A673 (cell line): ENCODE results near the gene DLG5. TPM values are rescaled to one million over a fixed set of nuclear protein-coding genes. Genes with fewer than 3 reads are reported as not detected.
"Not testable (repeated sequence)": the region's sequence is repeated elsewhere in the genome, so short reads cannot be mapped to it uniquely, and the experiment has no call there.

ENCODE experiments used
- BruUV-seq: library from RNA; stranded (reverse); fragments of 400-500 nt; replicated peaks from 2 replicates; lab custom pipeline; 2021; lab: Mats Ljungman, UMichigan
- CTCF ChIA-PET: fragments of 300-600 bp; sonication (Branson Sonifier 250); formaldehyde crosslinking; loops from one replicate; lab custom pipeline; 2022; ENCODE audit warnings: antibody characterized with exemption; lab: Charles Lee
- POLR2A ChIA-PET: fragments of 300-600 bp; sonication (Branson Sonifier 250); formaldehyde crosslinking; loops from one replicate; lab custom pipeline; 2022; ENCODE audit warnings: antibody characterized with exemption; ENCODE audit not compliant: low non-redundant PET; lab: Charles Lee
- DNase-seq: peaks from one replicate; pipeline ENCODE4 v3.0.0-alpha.2; 2015; ENCODE audit warnings: low spot score
- H3K27ac ChIP-seq: fragments of 200-600 bp; sonication (generic); 2 replicates; pipeline ENCODE4 v1.5.1; 2016; ENCODE audit warnings: mixed run types, low read depth, mild to moderate bottlenecking, mixed read lengths, antibody characterized with exemption, low read length; ENCODE audit not compliant: poor library complexity, severe bottlenecking
- H3K27me3 ChIP-seq: fragments of 200-600 bp; sonication (generic); replicated peaks from 2 replicates; pipeline ENCODE4 v1.6.1; 2017; ENCODE audit warnings: mixed run types, low read depth, mild to moderate bottlenecking, mixed read lengths, antibody characterized with exemption, low read length; ENCODE audit not compliant: insufficient read depth, poor library complexity
- H3K36me3 ChIP-seq: fragments of 200-600 bp; sonication (generic); 2 replicates; pipeline ENCODE4 v1.6.1; 2016; ENCODE audit warnings: mixed run types, mild to moderate bottlenecking, mixed read lengths, antibody characterized with exemption, low read length; ENCODE audit not compliant: insufficient read depth, poor library complexity, severe bottlenecking
- H3K4me1 ChIP-seq: fragments of 200-600 bp; sonication (generic); 2 replicates; pipeline ENCODE4 v1.6.1; 2017; ENCODE audit warnings: mixed run types, mild to moderate bottlenecking, mixed read lengths, antibody characterized with exemption, low read length; ENCODE audit not compliant: insufficient read depth, poor library complexity, severe bottlenecking
- H3K4me3 ChIP-seq: fragments of 200-600 bp; sonication (generic); 2 replicates; pipeline ENCODE4 v1.5.1; 2016; ENCODE audit warnings: low read depth, mixed run types, mild to moderate bottlenecking, mixed read lengths, low read length; ENCODE audit not compliant: poor library complexity, severe bottlenecking
- H3K9me3 ChIP-seq: fragments of 200-600 bp; sonication (generic); 2 replicates; pipeline ENCODE4 v1.6.1; 2016; ENCODE audit warnings: mixed run types, low read depth, mild to moderate bottlenecking, mixed read lengths, antibody characterized with exemption, low read length; ENCODE audit not compliant: poor library complexity, severe bottlenecking
- EZH2 ChIP-seq: fragments of 200-600 bp; sonication (generic); IDR thresholded peaks from 2 replicates; pipeline ENCODE4 v1.6.1; 2017; ENCODE audit warnings: borderline replicate concordance, low read depth, mild to moderate bottlenecking, mixed read lengths, antibody characterized with exemption, low read length; ENCODE audit not compliant: poor library complexity, severe bottlenecking
- intact Hi-C: fragments of 100-400 bp; cut with micrococcal nuclease; formaldehyde crosslinking; loops from one replicate; pipeline ENCODE4 v1.10.0; 2022; ENCODE audit not compliant: unreplicated experiment
- total RNA-seq: library from RNA; stranded (reverse); gene quantifications from 2 replicates; pipeline ENCODE4 v1.2.3, GENCODE V29; 2021
- TF ChIP-seq, protein P1 (sequence below): fragments of 300-800, 200-600 bp; sonication (generic); conservative IDR thresholded peaks from 2 replicates; pipeline ENCODE4 v1.5.1; 2017; ENCODE audit warnings: low read depth, mild to moderate bottlenecking, antibody characterized with exemption, low read length, moderate library complexity, mixed read lengths

Gene DLG5
- total RNA-seq, 1 experiment from 2014 or later, result 44.0 TPM

DNA sequence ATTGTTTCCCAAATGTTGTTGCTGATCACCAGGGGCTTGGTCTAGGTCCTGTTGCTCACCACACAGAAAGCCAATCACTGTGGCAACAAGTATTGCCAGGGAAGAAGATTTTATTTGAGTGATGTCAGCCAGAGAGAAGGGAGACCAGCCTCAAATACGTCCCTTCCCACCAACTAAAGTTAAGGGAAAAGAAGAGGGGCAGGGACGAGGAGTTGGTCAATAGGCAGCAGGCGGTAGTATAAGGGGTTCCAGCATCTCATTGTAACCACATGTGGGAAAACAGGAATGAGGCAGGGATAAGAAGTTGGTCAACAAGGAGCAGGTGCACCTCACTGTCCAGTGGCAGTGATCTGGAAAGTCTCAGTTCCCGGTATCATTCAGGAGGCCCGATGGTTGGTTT, 150.1 kb downstream of the DLG5 start:
- TF ChIP-seq EZH2, result no peak
- TF ChIP-seq, protein P1, sequence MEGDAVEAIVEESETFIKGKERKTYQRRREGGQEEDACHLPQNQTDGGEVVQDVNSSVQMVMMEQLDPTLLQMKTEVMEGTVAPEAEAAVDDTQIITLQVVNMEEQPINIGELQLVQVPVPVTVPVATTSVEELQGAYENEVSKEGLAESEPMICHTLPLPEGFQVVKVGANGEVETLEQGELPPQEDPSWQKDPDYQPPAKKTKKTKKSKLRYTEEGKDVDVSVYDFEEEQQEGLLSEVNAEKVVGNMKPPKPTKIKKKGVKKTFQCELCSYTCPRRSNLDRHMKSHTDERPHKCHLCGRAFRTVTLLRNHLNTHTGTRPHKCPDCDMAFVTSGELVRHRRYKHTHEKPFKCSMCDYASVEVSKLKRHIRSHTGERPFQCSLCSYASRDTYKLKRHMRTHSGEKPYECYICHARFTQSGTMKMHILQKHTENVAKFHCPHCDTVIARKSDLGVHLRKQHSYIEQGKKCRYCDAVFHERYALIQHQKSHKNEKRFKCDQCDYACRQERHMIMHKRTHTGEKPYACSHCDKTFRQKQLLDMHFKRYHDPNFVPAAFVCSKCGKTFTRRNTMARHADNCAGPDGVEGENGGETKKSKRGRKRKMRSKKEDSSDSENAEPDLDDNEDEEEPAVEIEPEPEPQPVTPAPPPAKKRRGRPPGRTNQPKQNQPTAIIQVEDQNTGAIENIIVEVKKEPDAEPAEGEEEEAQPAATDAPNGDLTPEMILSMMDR, result no peak
- Histone ChIP-seq H3K27ac (no peak overlapping the region), H3K9me3 (no peaks in the 10 kb centered on the region), H3K4me3 (no peak overlapping the region), H3K4me1 (no peaks in the 10 kb centered on the region), H3K36me3 (no peaks in the 10 kb centered on the region), H3K27me3 (no peaks in the 10 kb centered on the region)
- POLR2A ChIA-PET, result no interaction called here
- CTCF ChIA-PET, result no interaction called here
- intact Hi-C loops, result no loop called here
- no peak for DNase-seq
- no TSS peak for BruUV-seq

DNA sequence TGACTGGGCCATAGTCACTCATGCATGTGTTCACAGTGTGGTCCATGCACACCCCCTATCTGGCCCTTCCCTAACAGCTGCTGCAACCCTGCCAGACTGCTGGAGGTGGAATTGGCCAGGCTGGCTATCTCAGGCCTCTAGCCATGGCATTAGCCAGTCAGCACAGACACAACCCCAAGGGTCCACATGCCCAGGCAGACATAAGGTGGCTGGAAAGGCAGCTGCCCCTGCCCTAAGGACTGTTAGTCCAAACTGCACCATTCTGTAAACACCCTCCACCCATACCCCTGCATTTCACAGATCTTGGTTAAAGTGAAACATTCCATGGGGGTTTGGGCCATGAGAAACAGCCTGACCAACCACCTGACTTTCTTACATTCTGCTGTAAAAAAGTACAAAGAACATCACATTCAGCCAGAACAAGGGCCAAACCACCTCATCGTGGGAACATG, 151.6 kb downstream of the DLG5 start:
- Histone ChIP-seq H3K9me3 (no peaks in the 10 kb centered on the region), H3K4me3 (no peak overlapping the region), H3K27me3 (no peaks in the 10 kb centered on the region), H3K4me1 (no peaks in the 10 kb centered on the region), H3K36me3 (no peaks in the 10 kb centered on the region), H3K27ac (no peak overlapping the region)
- TF ChIP-seq, protein P1, result no peak
- TF ChIP-seq EZH2, result no peak
- POLR2A ChIA-PET, result no interaction called here
- intact Hi-C loops, result no loop called here
- no TSS peak for BruUV-seq
- CTCF ChIA-PET, result no interaction called here
- no peak for DNase-seq

DNA sequence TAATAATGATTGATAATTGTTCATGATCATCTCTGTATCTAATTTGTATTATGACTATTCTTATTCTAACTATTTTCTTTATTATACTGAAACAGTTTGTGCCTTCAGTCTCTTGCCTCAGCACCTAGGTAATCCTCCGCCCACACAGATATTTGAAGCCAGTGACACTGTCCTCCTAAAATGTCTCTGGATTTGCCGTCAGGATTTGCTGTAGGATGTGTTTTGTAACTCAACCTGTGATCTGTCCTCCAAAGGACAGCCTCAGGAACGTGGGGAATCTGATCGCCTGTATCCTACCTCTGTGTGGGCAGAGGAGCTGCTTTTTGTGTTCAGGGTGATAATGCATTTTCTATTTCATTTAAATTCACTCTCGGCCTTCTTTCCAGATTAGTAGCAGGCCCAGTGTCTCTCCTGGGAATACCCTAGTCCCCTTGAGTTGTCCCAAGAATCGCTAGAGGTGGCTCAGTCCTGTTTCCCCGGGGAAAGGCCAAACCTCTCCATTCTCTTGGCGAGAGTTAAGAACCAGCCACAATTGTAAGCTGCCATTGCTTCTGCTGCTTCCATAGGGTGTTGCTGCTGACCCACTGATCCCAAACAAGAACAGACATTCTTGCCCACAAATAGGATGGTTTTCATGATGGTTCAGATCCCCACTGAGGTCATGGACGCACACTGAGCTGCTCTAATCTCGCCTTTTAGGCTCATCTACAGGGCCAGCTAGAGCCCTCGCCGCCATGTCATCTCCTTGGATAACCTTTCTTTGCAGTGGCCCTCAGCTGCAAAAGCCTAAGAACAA, 152.7 kb downstream of the DLG5 start:
- TF ChIP-seq, protein P1, result no peak
- TF ChIP-seq EZH2, result no peak
- no TSS peak for BruUV-seq
- Histone ChIP-seq H3K9me3 (no peaks in the 10 kb centered on the region), H3K27me3 (no peaks in the 10 kb centered on the region), H3K4me3 (no peak overlapping the region), H3K36me3 (no peaks in the 10 kb centered on the region), H3K4me1 (no peaks in the 10 kb centered on the region), H3K27ac (no peak overlapping the region)
- ChIA-PET POLR2A (no interaction called here), CTCF (no interaction called here)
- intact Hi-C loops, result no loop called here
- DNase-seq, result no peak

DNA sequence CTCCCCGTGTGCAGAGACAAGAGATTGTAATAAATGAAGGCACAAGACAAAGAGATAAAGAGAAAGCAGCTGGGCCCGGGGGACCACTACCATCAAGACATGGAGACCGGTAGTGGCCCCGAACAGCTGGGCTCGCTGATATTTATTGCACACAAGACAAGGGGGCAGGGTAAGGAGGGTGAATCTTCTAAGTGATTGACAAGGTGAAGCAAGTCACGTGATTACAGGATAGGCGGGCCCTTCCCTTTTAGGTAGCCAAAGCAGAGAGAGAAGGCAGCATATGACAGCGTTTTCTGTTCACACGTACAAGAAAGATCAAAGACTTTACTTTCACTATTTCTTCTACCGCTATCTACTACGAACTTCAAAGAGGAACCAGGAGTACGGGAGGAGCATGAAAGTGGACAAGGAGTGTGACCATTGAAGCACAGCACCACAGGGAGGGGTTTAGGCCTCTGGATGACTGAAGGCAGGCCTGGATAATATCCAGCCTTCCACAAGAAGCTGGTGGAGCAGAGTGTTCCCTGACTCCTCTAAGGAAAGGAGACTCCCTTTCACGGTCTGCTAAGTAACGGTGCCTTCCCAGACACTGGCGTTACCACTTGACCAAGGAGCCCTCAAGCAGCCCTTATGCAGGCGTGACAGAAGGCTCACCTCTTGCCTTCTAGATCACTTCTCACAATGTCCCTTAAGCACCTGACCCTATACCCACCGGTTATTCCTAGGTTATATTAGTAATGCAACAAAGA, 153.5 kb downstream of the DLG5 start:
- POLR2A ChIA-PET, H3K27ac ChIP-seq, H3K4me3 ChIP-seq, BruUV-seq, H3K4me1 ChIP-seq, DNase-seq, CTCF ChIA-PET, H3K9me3 ChIP-seq, H3K36me3 ChIP-seq, H3K27me3 ChIP-seq, intact Hi-C loops: not testable (repeated sequence)
